H1 (cell line): Measurements from ENCODE around the gene LCE7A. TPM values are rescaled to one million over a fixed set of nuclear protein-coding genes. Genes with fewer than 3 reads are reported as not detected.
A peak's percentile ranks its signal among the peaks of the same experiment; 100 is the strongest.

ENCODE experiments used
- CTCF ChIA-PET: fragments of 300-600 bp; sonication (Branson Sonifier 250); formaldehyde crosslinking; loops from one replicate; lab custom pipeline; 2021; ENCODE audit not compliant: partially characterized antibody; lab: Charles Lee
- POLR2A ChIA-PET: fragments of 300-600 bp; sonication (Branson Sonifier 250); formaldehyde crosslinking; loops from one replicate; lab custom pipeline; 2021; ENCODE audit warnings: inconsistent platforms; ENCODE audit not compliant: partially characterized antibody; lab: Charles Lee
- DNase-seq, 2 experiments: peaks; one replicate each; pipeline versions ENCODE4 v3.0.0 to v3.0.0-alpha.2; 2010 to 2022; ENCODE audit warnings: low spot score in 2 of 2, low read depth in 1 of 2, mixed read lengths in 1 of 2
- FAIRE-seq: peaks from 2 replicates; lab custom pipeline; 2011; peaks lifted over from hg19 to GRCh38; lab: Jason Lieb, UNC
- H2AFZ ChIP-seq: 2 replicates; pipeline ENCODE4 v1.8.1; 2012; ENCODE audit warnings: low read length, inconsistent platforms
- H2AK5ac ChIP-seq: 2 replicates; pipeline ENCODE4 v1.6.1; 2013; ENCODE audit warnings: low read depth, low read length
- H2BK120ac ChIP-seq: replicated peaks from 2 replicates; pipeline ENCODE3; 2013; ENCODE audit warnings: low read depth, low read length, inconsistent platforms
- H2BK12ac ChIP-seq: 2 replicates; pipeline ENCODE4 v1.6.1; 2013; ENCODE audit warnings: low read depth, low read length
- H2BK15ac ChIP-seq: 2 replicates; pipeline ENCODE4 v1.6.1; 2013; ENCODE audit warnings: low read length
- H2BK20ac ChIP-seq: 2 replicates; pipeline ENCODE4 v1.6.1; 2013; ENCODE audit warnings: low read length
- H2BK5ac ChIP-seq: 2 replicates; pipeline ENCODE4 v1.6.1; 2013; ENCODE audit warnings: low read depth, low read length
- H3K14ac ChIP-seq: 2 replicates; pipeline ENCODE4 v1.6.1; 2013; ENCODE audit warnings: inconsistent platforms; ENCODE audit not compliant: insufficient read length
- H3K18ac ChIP-seq: 2 replicates; pipeline ENCODE4 v1.6.1; 2013; ENCODE audit warnings: low read length; ENCODE audit errors: extremely low read depth
- H3K23ac ChIP-seq: 2 replicates; pipeline ENCODE4 v1.6.1; 2013; ENCODE audit warnings: inconsistent platforms; ENCODE audit not compliant: insufficient read length
- H3K23me2 ChIP-seq: 2 replicates; pipeline ENCODE4 v1.6.1; 2013; ENCODE audit warnings: low read depth, low read length
- H3K27ac ChIP-seq: 2 replicates; pipeline ENCODE4 v1.6.1; 2011; ENCODE audit warnings: low read depth, low read length, inconsistent platforms
- H3K27me3 ChIP-seq, 4 experiments: replicated peaks in 1 of 4; 1 replicate in 1 of 4; 2 replicates in 3 of 4; pipeline versions ENCODE4 v1.6.1 to v1.8.1; 2011 to 2013; ENCODE audit warnings: low read length in 3 of 4, mild to moderate bottlenecking in 3 of 4, inconsistent platforms in 2 of 4, mixed read lengths in 2 of 4, moderate library complexity in 1 of 4; ENCODE audit not compliant: control insufficient read depth in 3 of 4, insufficient read depth in 3 of 4; ENCODE audit errors: extremely low read depth in 1 of 4
- H3K36me3 ChIP-seq, 4 experiments: 2 replicates each; pipeline versions ENCODE4 v1.6.1 to v1.8.1; 2011 to 2013; ENCODE audit warnings: mild to moderate bottlenecking in 4 of 4, low read length in 3 of 4, moderate library complexity in 2 of 4, control low read depth in 1 of 4, inconsistent platforms in 1 of 4; ENCODE audit not compliant: insufficient read depth in 4 of 4, control insufficient read depth in 2 of 4
- H3K4ac ChIP-seq: replicated peaks from 2 replicates; pipeline ENCODE3; 2013; ENCODE audit warnings: low read length, low read depth, mixed read lengths, inconsistent platforms; ENCODE audit not compliant: insufficient read length
- H3K4me1 ChIP-seq, 4 experiments: replicated peaks in 1 of 4; 1 replicate in 1 of 4; 2 replicates in 3 of 4; pipeline versions ENCODE4 v1.6.1 to v1.8.1; 2011 to 2013; ENCODE audit warnings: low read length in 3 of 4, inconsistent platforms in 2 of 4, mixed read lengths in 1 of 4; ENCODE audit not compliant: insufficient read depth in 4 of 4, control insufficient read depth in 3 of 4
- H3K4me2 ChIP-seq, 2 experiments: 2 replicates each; pipeline versions ENCODE4 v1.6.1 to v1.8.1; 2011 to 2013; ENCODE audit warnings: low read depth in 2 of 2, low read length in 2 of 2, control low read depth in 1 of 2, inconsistent platforms in 1 of 2, mild to moderate bottlenecking in 1 of 2; ENCODE audit not compliant: insufficient read depth in 1 of 2
- H3K4me3 ChIP-seq, 4 experiments: fragments of 200-600, 300-600 bp in 1 of 4; sonication (generic), shearing (Covaris generic), sonication (Bioruptor Twin) in 1 of 4; 2 replicates each; pipeline versions ENCODE4 v1.5.1 to v1.8.1; 2011 to 2016; ENCODE audit warnings: low read length in 4 of 4, low read depth in 3 of 4, control low read depth in 2 of 4, inconsistent platforms in 2 of 4, mild to moderate bottlenecking in 2 of 4, mixed read lengths in 1 of 4, moderate library complexity in 1 of 4; ENCODE audit not compliant: insufficient read depth in 2 of 4; ENCODE audit errors: extremely low read depth in 1 of 4
- H3K56ac ChIP-seq: replicated peaks from 2 replicates; pipeline ENCODE3; 2013; ENCODE audit warnings: low read depth, mild to moderate bottlenecking, mixed read lengths, low read length, inconsistent platforms; ENCODE audit not compliant: insufficient read length
- H3K79me1 ChIP-seq: 2 replicates; pipeline ENCODE4 v1.6.1; 2013; ENCODE audit warnings: low read depth, low read length, control low read depth
- H3K79me2 ChIP-seq, 2 experiments: 2 replicates each; pipeline versions ENCODE4 v1.6.1 to v1.8.1; 2012 to 2013; ENCODE audit warnings: low read length in 2 of 2, mild to moderate bottlenecking in 2 of 2, inconsistent platforms in 1 of 2; ENCODE audit not compliant: insufficient read depth in 2 of 2, control insufficient read depth in 1 of 2
- H3K9ac ChIP-seq, 4 experiments: replicated peaks in 1 of 4; 1 replicate in 1 of 4; 2 replicates in 3 of 4; pipeline versions ENCODE4 v1.6.1 to v1.8.1; 2011 to 2013; ENCODE audit warnings: low read depth in 3 of 4, low read length in 3 of 4, control low read depth in 2 of 4, mild to moderate bottlenecking in 2 of 4, moderate library complexity in 2 of 4, inconsistent platforms in 1 of 4; ENCODE audit errors: extremely low read depth in 1 of 4
- H3K9me3 ChIP-seq, 2 experiments: 2 replicates each; pipeline versions ENCODE4 v1.6.1 to v1.8.1; 2012 to 2013; ENCODE audit warnings: mild to moderate bottlenecking in 2 of 2, moderate library complexity in 2 of 2, control low read depth in 1 of 2, inconsistent platforms in 1 of 2, low read depth in 1 of 2, low read length in 1 of 2, mixed read lengths in 1 of 2; ENCODE audit not compliant: insufficient read depth in 2 of 2
- H4K20me1 ChIP-seq, 2 experiments: replicated peaks in 1 of 2; 2 replicates each; pipeline versions ENCODE3 to v1.8.1; 2011 to 2013; ENCODE audit warnings: inconsistent platforms in 2 of 2, low read length in 2 of 2, mild to moderate bottlenecking in 1 of 2; ENCODE audit not compliant: insufficient read depth in 2 of 2, control insufficient read depth in 1 of 2
- H4K5ac ChIP-seq: 2 replicates; pipeline ENCODE4 v1.6.1; 2013; ENCODE audit warnings: low read length, low read depth, mixed read lengths, inconsistent platforms; ENCODE audit not compliant: insufficient read length
- H4K8ac ChIP-seq: 2 replicates; pipeline ENCODE4 v1.8.0; 2013; ENCODE audit warnings: mild to moderate bottlenecking, moderate library complexity, low read length, inconsistent platforms; ENCODE audit not compliant: insufficient read depth; ENCODE audit errors: extremely low read depth
- H4K91ac ChIP-seq: replicated peaks from 2 replicates; pipeline ENCODE3; 2013; ENCODE audit warnings: low read length, mixed read lengths, inconsistent platforms; ENCODE audit not compliant: insufficient read length
- GTF2F1 ChIP-seq: IDR thresholded peaks from 2 replicates; pipeline ENCODE4 v1.6.1; 2012; ENCODE audit warnings: low read depth, low read length, improper control_type of control experiment, borderline replicate concordance
- SIX5 ChIP-seq: IDR thresholded peaks from 2 replicates; pipeline ENCODE4 v1.6.1; 2011; ENCODE audit warnings: mild to moderate bottlenecking, low read depth, low read length
- SUZ12 ChIP-seq: fragments of 200-600 bp; sonication (generic); IDR thresholded peaks from 2 replicates; pipeline ENCODE4 v1.6.1; 2012; ENCODE audit warnings: mild to moderate bottlenecking, inconsistent platforms, low read length, moderate library complexity, mixed read lengths
- WGBS, 2 experiments: shearing (Covaris generic) in 1 of 2; methylation state at CpG; one replicate each; pipeline versions ENCODE4 v1.1.6 to v1.1.7; 2013 to 2015; ENCODE audit warnings: low lambda C conversion rate in 2 of 2, mixed read lengths in 2 of 2, inconsistent platforms in 1 of 2, low coverage in 1 of 2, missing lambda C conversion rate in 1 of 2; ENCODE audit not compliant: insufficient replicate concordance in 2 of 2, insufficient coverage in 1 of 2, insufficient read length in 1 of 2; ENCODE audit errors: extremely low coverage in 1 of 2, missing lambda C conversion rate in 1 of 2; 5-methylcytosine and 5-hydroxymethylcytosine counted together
- polyA plus RNA-seq, 7 experiments: library from polyadenylated mRNA; depleted of rRNA in 3 of 7; stranded (reverse) in 5 of 7; unstranded in 2 of 7; fragments of >200 nt in 5 of 7; fragments of 200-250 nt in 2 of 7; gene quantifications; 1 replicate in 5 of 7; 2 replicates in 1 of 7; 4 replicates in 1 of 7; pipeline versions ENCODE4 v1.2.1 to v1.2.3, GENCODE V29; 2011 to 2013; ENCODE audit warnings: missing spikeins in 2 of 7, mixed read lengths in 2 of 7
- total RNA-seq: library from RNA; stranded (reverse); fragmentation: NEBNext Ultra II Directional; extraction: Animal tissue kit (Norgen Biotek cat#: 25700); gene quantifications from 2 replicates; pipeline ENCODE4 v1.2.1, GENCODE V29; 2021

Gene LCE7A
- total and polyA plus RNA-seq, 2 of the 8 experiments (the other 6 are each of a cell fraction or from before 2014, with no cell fraction given), result not detected

GRCh38 chr1:152871731-152872126, 11.9 kb downstream of the LCE7A start:
- Histone ChIP-seq H3K9ac (no peak overlapping the region), H3K27me3 (no peaks in the 10 kb centered on the region), H2BK20ac (no peak overlapping the region), H3K18ac (no peak overlapping the region), H2BK5ac (no peak overlapping the region), H2AK5ac (no peak overlapping the region), H3K27ac (no peak overlapping the region), H3K4me1 (no peaks in the 10 kb centered on the region; a peak in 1 of 7 replicates), H3K4ac (no peak overlapping the region), H3K9me3 (no peaks in the 10 kb centered on the region; a peak in 1 of 4 replicates), H3K79me2 (no peaks in the 10 kb centered on the region), H3K23me2 (no peaks in the 10 kb centered on the region), H2BK120ac (no peak overlapping the region), H4K8ac (no peak overlapping the region), H3K23ac (no peak overlapping the region), H3K4me3 (no peak overlapping the region), H2AFZ (peak overlapping the region; percentile 40; the same call in 1 of the 2 replicates), H3K79me1 (no peaks in the 10 kb centered on the region), H3K4me2 (no peak overlapping the region), H4K91ac (no peak overlapping the region), H4K20me1 (no peaks in the 10 kb centered on the region), H4K5ac (no peak overlapping the region), H3K36me3 (no peaks in the 10 kb centered on the region), H3K56ac (no peak overlapping the region), H2BK15ac (no peak overlapping the region), H3K14ac (no peak overlapping the region), H2BK12ac (no peak overlapping the region)
- DNase-seq (no peak), FAIRE-seq (no peak)
- ChIA-PET CTCF (interaction anchor here (0.6 to 9.0 kb wide), 33 partner anchors 15 to 413 kb away, joined by 3 to 200 read pairs (median 5); no protein-coding TSS in a partner anchor), POLR2A (no interaction called here)
- no peak for TF ChIP-seq GTF2F1
- no peak for TF ChIP-seq SIX5
- TF ChIP-seq SUZ12, result no peak
- 86% methylated on average over 6 of the region's 6 CpGs; no CpG with 5 or more reads in 1 of the 2 experiments for WGBS, 2 experiments
